ENCODE measurements around the gene CARNS1. TPM values are rescaled to one million over a fixed set of nuclear protein-coding genes. Genes with fewer than 3 reads are reported as not detected.
A peak's percentile ranks its signal among the peaks of the same experiment; 100 is the strongest.

Gene CARNS1
- total and polyA plus RNA-seq, 9 of the 15 experiments (the other 6 are each of a cell fraction or from before 2014, with no cell fraction given): 0.01 to 0.18 (median 0.06) TPM; not detected in 3

- TF ChIP-seq, protein P1, sequence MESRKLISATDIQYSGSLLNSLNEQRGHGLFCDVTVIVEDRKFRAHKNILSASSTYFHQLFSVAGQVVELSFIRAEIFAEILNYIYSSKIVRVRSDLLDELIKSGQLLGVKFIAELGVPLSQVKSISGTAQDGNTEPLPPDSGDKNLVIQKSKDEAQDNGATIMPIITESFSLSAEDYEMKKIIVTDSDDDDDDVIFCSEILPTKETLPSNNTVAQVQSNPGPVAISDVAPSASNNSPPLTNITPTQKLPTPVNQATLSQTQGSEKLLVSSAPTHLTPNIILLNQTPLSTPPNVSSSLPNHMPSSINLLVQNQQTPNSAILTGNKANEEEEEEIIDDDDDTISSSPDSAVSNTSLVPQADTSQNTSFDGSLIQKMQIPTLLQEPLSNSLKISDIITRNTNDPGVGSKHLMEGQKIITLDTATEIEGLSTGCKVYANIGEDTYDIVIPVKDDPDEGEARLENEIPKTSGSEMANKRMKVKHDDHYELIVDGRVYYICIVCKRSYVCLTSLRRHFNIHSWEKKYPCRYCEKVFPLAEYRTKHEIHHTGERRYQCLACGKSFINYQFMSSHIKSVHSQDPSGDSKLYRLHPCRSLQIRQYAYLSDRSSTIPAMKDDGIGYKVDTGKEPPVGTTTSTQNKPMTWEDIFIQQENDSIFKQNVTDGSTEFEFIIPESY (CRISPR knock-in tag; IDR thresholded peaks at IDR 0.05): no peak
- TF ChIP-seq NEUROD1 (IDR thresholded peaks at IDR 0.05; ENCODE audit: borderline replicate concordance, low read depth, low read length, partially characterized antibody): no peak
- TF ChIP-seq MTA2 (IDR thresholded peaks at IDR 0.05; ENCODE audit: low read depth): no peak
- TF ChIP-seq MEIS2 (IDR thresholded peaks at IDR 0.05; ENCODE audit: partially characterized antibody): no peak
- TF ChIP-seq ZNF140 (CRISPR knock-in tag; IDR thresholded peaks at IDR 0.05): no peak
- no peak for TF ChIP-seq ZNF785 (CRISPR knock-in tag; IDR thresholded peaks at IDR 0.05)
- TF ChIP-seq, protein P2, sequence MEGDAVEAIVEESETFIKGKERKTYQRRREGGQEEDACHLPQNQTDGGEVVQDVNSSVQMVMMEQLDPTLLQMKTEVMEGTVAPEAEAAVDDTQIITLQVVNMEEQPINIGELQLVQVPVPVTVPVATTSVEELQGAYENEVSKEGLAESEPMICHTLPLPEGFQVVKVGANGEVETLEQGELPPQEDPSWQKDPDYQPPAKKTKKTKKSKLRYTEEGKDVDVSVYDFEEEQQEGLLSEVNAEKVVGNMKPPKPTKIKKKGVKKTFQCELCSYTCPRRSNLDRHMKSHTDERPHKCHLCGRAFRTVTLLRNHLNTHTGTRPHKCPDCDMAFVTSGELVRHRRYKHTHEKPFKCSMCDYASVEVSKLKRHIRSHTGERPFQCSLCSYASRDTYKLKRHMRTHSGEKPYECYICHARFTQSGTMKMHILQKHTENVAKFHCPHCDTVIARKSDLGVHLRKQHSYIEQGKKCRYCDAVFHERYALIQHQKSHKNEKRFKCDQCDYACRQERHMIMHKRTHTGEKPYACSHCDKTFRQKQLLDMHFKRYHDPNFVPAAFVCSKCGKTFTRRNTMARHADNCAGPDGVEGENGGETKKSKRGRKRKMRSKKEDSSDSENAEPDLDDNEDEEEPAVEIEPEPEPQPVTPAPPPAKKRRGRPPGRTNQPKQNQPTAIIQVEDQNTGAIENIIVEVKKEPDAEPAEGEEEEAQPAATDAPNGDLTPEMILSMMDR (IDR thresholded peaks at IDR 0.05 in 2 of 3, conservative IDR thresholded peaks at IDR 0.05 in 1 of 3; ENCODE audit: insufficient read depth in 2 of 3, low read depth in 1 of 3, low read length in 3 of 3): peak; percentile 48 to 60 (median 60)
- TF ChIP-seq, protein P3, sequence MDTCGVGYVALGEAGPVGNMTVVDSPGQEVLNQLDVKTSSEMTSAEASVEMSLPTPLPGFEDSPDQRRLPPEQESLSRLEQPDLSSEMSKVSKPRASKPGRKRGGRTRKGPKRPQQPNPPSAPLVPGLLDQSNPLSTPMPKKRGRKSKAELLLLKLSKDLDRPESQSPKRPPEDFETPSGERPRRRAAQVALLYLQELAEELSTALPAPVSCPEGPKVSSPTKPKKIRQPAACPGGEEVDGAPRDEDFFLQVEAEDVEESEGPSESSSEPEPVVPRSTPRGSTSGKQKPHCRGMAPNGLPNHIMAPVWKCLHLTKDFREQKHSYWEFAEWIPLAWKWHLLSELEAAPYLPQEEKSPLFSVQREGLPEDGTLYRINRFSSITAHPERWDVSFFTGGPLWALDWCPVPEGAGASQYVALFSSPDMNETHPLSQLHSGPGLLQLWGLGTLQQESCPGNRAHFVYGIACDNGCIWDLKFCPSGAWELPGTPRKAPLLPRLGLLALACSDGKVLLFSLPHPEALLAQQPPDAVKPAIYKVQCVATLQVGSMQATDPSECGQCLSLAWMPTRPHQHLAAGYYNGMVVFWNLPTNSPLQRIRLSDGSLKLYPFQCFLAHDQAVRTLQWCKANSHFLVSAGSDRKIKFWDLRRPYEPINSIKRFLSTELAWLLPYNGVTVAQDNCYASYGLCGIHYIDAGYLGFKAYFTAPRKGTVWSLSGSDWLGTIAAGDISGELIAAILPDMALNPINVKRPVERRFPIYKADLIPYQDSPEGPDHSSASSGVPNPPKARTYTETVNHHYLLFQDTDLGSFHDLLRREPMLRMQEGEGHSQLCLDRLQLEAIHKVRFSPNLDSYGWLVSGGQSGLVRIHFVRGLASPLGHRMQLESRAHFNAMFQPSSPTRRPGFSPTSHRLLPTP (IDR thresholded peaks at IDR 0.05; ENCODE audit: borderline replicate concordance, extremely low read depth, insufficient read length): no peak
- no peak for TF ChIP-seq MNT (conservative IDR thresholded peaks at IDR 0.05)
- TF ChIP-seq, protein P4, sequence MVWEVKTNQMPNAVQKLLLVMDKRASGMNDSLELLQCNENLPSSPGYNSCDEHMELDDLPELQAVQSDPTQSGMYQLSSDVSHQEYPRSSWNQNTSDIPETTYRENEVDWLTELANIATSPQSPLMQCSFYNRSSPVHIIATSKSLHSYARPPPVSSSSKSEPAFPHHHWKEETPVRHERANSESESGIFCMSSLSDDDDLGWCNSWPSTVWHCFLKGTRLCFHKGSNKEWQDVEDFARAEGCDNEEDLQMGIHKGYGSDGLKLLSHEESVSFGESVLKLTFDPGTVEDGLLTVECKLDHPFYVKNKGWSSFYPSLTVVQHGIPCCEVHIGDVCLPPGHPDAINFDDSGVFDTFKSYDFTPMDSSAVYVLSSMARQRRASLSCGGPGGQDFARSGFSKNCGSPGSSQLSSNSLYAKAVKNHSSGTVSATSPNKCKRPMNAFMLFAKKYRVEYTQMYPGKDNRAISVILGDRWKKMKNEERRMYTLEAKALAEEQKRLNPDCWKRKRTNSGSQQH (CRISPR knock-in tag; IDR thresholded peaks at IDR 0.05): 0 out of 2 replicates have a peak, but pooled peaks have one; percentile 72
- TF ChIP-seq, protein P5, sequence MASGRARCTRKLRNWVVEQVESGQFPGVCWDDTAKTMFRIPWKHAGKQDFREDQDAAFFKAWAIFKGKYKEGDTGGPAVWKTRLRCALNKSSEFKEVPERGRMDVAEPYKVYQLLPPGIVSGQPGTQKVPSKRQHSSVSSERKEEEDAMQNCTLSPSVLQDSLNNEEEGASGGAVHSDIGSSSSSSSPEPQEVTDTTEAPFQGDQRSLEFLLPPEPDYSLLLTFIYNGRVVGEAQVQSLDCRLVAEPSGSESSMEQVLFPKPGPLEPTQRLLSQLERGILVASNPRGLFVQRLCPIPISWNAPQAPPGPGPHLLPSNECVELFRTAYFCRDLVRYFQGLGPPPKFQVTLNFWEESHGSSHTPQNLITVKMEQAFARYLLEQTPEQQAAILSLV (tag; IDR thresholded peaks at IDR 0.05): no peak
- TF ChIP-seq NFYB (IDR thresholded peaks at IDR 0.05; ENCODE audit: extremely low read depth, insufficient read length): no peak
- no peak for TF ChIP-seq TAF9B (IDR thresholded peaks at IDR 0.05; ENCODE audit: partially characterized antibody)
- TF ChIP-seq, protein P6, sequence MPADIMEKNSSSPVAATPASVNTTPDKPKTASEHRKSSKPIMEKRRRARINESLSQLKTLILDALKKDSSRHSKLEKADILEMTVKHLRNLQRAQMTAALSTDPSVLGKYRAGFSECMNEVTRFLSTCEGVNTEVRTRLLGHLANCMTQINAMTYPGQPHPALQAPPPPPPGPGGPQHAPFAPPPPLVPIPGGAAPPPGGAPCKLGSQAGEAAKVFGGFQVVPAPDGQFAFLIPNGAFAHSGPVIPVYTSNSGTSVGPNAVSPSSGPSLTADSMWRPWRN (IDR thresholded peaks at IDR 0.05; ENCODE audit: low read depth): no peak
These were observed 44.1 kb upstream of the CARNS1 start (continued) for GRCh38 chr11:67371189-67371910.

Measured in K562 (cell line).